Measurements from ENCODE around the gene SMIM33. TPM values are rescaled to one million over a fixed set of nuclear protein-coding genes. Genes with fewer than 3 reads are reported as not detected.

The SMIM33 gene
- polyA plus RNA-seq, 1 experiment, result not detected

- H3K9me3 ChIP-seq (ENCODE audit: control insufficient read depth, insufficient read depth, low read length), result no peaks in the 10 kb centered on the region
- ChIA-PET POLR2A (no interaction called here), CTCF (interaction anchor here (0.7 kb wide), 1 partner anchor 685 kb away, joined by 3 read pairs; no protein-coding TSS in a partner anchor)
- H3K27ac ChIP-seq (ENCODE audit: low read depth, low read length), result no peak overlapping the region
- TF ChIP-seq CTCF (IDR thresholded peaks at IDR 0.05; ENCODE audit: low read depth, low read length), result no peak
- H3K27me3 ChIP-seq (ENCODE audit: control insufficient read depth, insufficient read depth, low read length), result no peaks in the 10 kb centered on the region
- no peak for DNase-seq (ENCODE audit: low read depth, low spot score)
- H3K4me3 ChIP-seq (ENCODE audit: low read depth, low read length), result no peak overlapping the region
These were observed 10.3 kb upstream of the SMIM33 start for GRCh38 chr5:139460455-139460854.

GRCh38 chr5:139461176-139461575 is 9.6 kb upstream of the SMIM33 start:
- H3K4me3 ChIP-seq (ENCODE audit: low read depth, low read length), result no peak overlapping the region
- ChIA-PET POLR2A (interaction anchor here (0.5 kb wide), 1 partner anchor 173 kb away, joined by 5 read pairs; no protein-coding TSS in a partner anchor), CTCF (no interaction called here)
- no peaks in the 10 kb centered on the region for H3K9me3 ChIP-seq (ENCODE audit: control insufficient read depth, insufficient read depth, low read length)
- no peaks in the 10 kb centered on the region for H3K27me3 ChIP-seq (ENCODE audit: control insufficient read depth, insufficient read depth, low read length)
- no peak overlapping the region for H3K27ac ChIP-seq (ENCODE audit: low read depth, low read length)
- TF ChIP-seq CTCF (IDR thresholded peaks at IDR 0.05; ENCODE audit: low read depth, low read length), result no peak
- no peak for DNase-seq (ENCODE audit: low read depth, low spot score)

- H3K9me3 ChIP-seq (ENCODE audit: control insufficient read depth, insufficient read depth, low read length), result no peaks in the 10 kb centered on the region
- POLR2A ChIA-PET, result interaction anchor here (0.5 kb wide), 1 partner anchor 173 kb away, joined by 5 read pairs; no protein-coding TSS in a partner anchor
- no peak for TF ChIP-seq CTCF (IDR thresholded peaks at IDR 0.05; ENCODE audit: low read depth, low read length)
- CTCF ChIA-PET, result no interaction called here
- DNase-seq (ENCODE audit: low read depth, low spot score), result peak; percentile 34
- peak overlapping the region; percentile 31 for H3K27ac ChIP-seq (ENCODE audit: low read depth, low read length)
- H3K4me3 ChIP-seq (ENCODE audit: low read depth, low read length), result no peak overlapping the region
- no peaks in the 10 kb centered on the region for H3K27me3 ChIP-seq (ENCODE audit: control insufficient read depth, insufficient read depth, low read length)
These were observed 9.1 kb upstream of the SMIM33 start for GRCh38 chr5:139461698-139462097.

GRCh38 chr5:139462586-139463276 is 8.1 kb upstream of the SMIM33 start, which contains the start of gene ECSCR:
Gene ECSCR, minus strand, starts transcription at chr5:139462743. Its CDS starts 73 bp downstream, at chr5:139462670.
- Histone ChIP-seq H3K9me3 (ENCODE audit: control insufficient read depth, insufficient read depth, low read length) (no peaks in the 10 kb centered on the region), H3K27ac (ENCODE audit: low read depth, low read length) (peak within 1 kb of the TSS; percentile 31), H3K27me3 (ENCODE audit: control insufficient read depth, insufficient read depth, low read length) (no peaks in the 10 kb centered on the region), H3K4me3 (ENCODE audit: low read depth, low read length) (no peak within 1 kb of the TSS)
- ChIA-PET POLR2A (no interaction called here), CTCF (no interaction called here)
- no peak for TF ChIP-seq CTCF (IDR thresholded peaks at IDR 0.05; ENCODE audit: low read depth, low read length)
- DNase-seq (ENCODE audit: low read depth, low spot score), result no peak

GRCh38 chr5:139468421-139468931 is 2.3 kb upstream of the SMIM33 start:
- ChIA-PET CTCF (no interaction called here), POLR2A (interaction anchor here (0.5 kb wide), 1 partner anchor 11 kb away, joined by 4 read pairs; no protein-coding TSS in a partner anchor)
- DNase-seq (ENCODE audit: low read depth, low spot score), result no peak

More at GRCh38 chr5:139468421-139468931, 2.3 kb upstream of the SMIM33 start:
- Histone ChIP-seq H3K27ac (ENCODE audit: low read depth, low read length) (no peak overlapping the region), H3K9me3 (ENCODE audit: control insufficient read depth, insufficient read depth, low read length) (no peaks in the 10 kb centered on the region), H3K27me3 (ENCODE audit: control insufficient read depth, insufficient read depth, low read length) (no peaks in the 10 kb centered on the region), H3K4me3 (ENCODE audit: low read depth, low read length) (no peak overlapping the region)
- TF ChIP-seq CTCF (IDR thresholded peaks at IDR 0.05; ENCODE audit: low read depth, low read length), result no peak; the same call in 1 of the 2 replicates
